Psoas muscle (tissue), 8 donors: Measurements from ENCODE around the gene ADAMTS6. TPM values are rescaled to one million over a fixed set of nuclear protein-coding genes. Genes with fewer than 3 reads are reported as not detected.

Source experiments
- ATAC-seq, 4 donors: fragments of 200-7000 bp; cut with Tn5 transposase; one replicate each; pipeline ENCODE4 v1.9.1; 2020; ENCODE audit warnings: moderate library complexity in 3 of 4, mild to moderate bottlenecking in 2 of 4
- DNase-seq, 2 donors: peaks; one replicate each; pipeline ENCODE4 v3.0.0-alpha.2; 2020
- H3K27ac ChIP-seq: fragments of 200-600 bp; one replicate; pipeline ENCODE4 v1.8.0; 2022
- H3K27me3 ChIP-seq, 3 donors: fragments of 200-600 bp in 1 of 3; one replicate each; pipeline versions ENCODE4 v1.6.1 to v1.8.0; 2013 to 2022; ENCODE audit warnings: low read length in 2 of 3, mild to moderate bottlenecking in 2 of 3, moderate library complexity in 1 of 3; ENCODE audit not compliant: insufficient read depth in 3 of 3
- H3K36me3 ChIP-seq, 2 donors: fragments of 200-600 bp in 1 of 2; one replicate each; pipeline versions ENCODE4 v1.6.1 to v1.8.0; 2013 to 2022; ENCODE audit warnings: low read depth in 1 of 2, mild to moderate bottlenecking in 1 of 2, moderate library complexity in 1 of 2; ENCODE audit not compliant: insufficient read depth in 1 of 2
- H3K4me1 ChIP-seq: fragments of 200-600 bp; one replicate; pipeline ENCODE4 v1.8.0; 2022
- H3K4me3 ChIP-seq: fragments of 200-600 bp; one replicate; pipeline ENCODE4 v1.8.0; 2022; ENCODE audit warnings: mild to moderate bottlenecking
- H3K9me3 ChIP-seq: fragments of 200-600 bp; one replicate; pipeline ENCODE4 v1.8.0; 2022
- CTCF ChIP-seq: fragments of 200-600 bp; IDR thresholded peaks from one replicate; pipeline ENCODE4 v1.8.0; 2022; ENCODE audit warnings: antibody characterized with exemption
- WGBS, 3 donors: extraction: QIAGEN DNeasy Blood & Tissue Kit; methylation state at CpG; one replicate each; pipeline versions ENCODE4 v1.1.6 to v1.1.7; 2013; 5-methylcytosine and 5-hydroxymethylcytosine counted together
- intact Hi-C, 2 donors: fragments of 100-400 bp; cut with DNase I; formaldehyde crosslinking; loops; one replicate each; pipeline versions ENCODE4 v1.11.0 to v1.14.2; 2022
- polyA plus RNA-seq, 3 donors: library from polyadenylated mRNA; stranded (reverse); fragments of 200-250 nt; gene quantifications; one replicate each; pipeline ENCODE4 v1.2.3, GENCODE V29; 2013
- total RNA-seq, 4 donors: library from RNA; stranded (reverse); fragmentation: NEBNext Ultra II Directional in 2 of 4; extraction: Animal tissue kit (Norgen Biotek cat#: 25700) in 2 of 4; gene quantifications; one replicate each; pipeline versions ENCODE4 v1.2.1 to v1.2.4, GENCODE V29; 2021 to 2023
- donor health status: healthy with polysubstance abuse.
- donor health status: DM: no; HTN: no; CAD: no; lungs with moderate emphysema.
- donor health status: Bipolar disorder and iron deficiency.
- donor health status: healthy.
- donor health status: DM: yes; HTN: yes; CAD: no.
- donor health status: DM: no; HTN: no; CAD: no.
- donor health status: DM: no; HTN: no; CAD: no.
- donor health status: DM: yes; HTN: yes; CAD: no.

The ADAMTS6 gene
- total and polyA plus RNA-seq, 7 donors: 0.06 to 0.59 (median 0.24) TPM

GRCh38 chr5:65171645-65172044 is 310.1 kb downstream of the ADAMTS6 start:
- DNase-seq (no peak), ATAC-seq (no peak)
- 63 to 81% (median 67%) methylated on average over 4 of the region's 4 CpGs for WGBS, 3 donors
- Histone ChIP-seq H3K9me3 (no peaks in the 10 kb centered on the region), H3K4me1 (no peaks in the 10 kb centered on the region), H3K27me3 (no peaks in the 10 kb centered on the region), H3K36me3 (no peaks in the 10 kb centered on the region), H3K4me3 (no peak overlapping the region), H3K27ac (no peak overlapping the region)
- no peak for TF ChIP-seq CTCF
- intact Hi-C loops: no loop called here

GRCh38 chr5:65163698-65164097 is 318.0 kb downstream of the ADAMTS6 start:
- Histone ChIP-seq H3K4me1 (no peaks in the 10 kb centered on the region), H3K36me3 (no peaks in the 10 kb centered on the region), H3K4me3 (no peak overlapping the region), H3K27me3 (no peaks in the 10 kb centered on the region), H3K9me3 (no peaks in the 10 kb centered on the region), H3K27ac (no peak overlapping the region)
- no peak for DNase-seq
- no peak for TF ChIP-seq CTCF
- intact Hi-C loops: no loop called here
- ATAC-seq: no peak
- 89 to 94% (median 92%) methylated on average over 10 of the region's 10 CpGs for WGBS, 3 donors

- no peak for TF ChIP-seq CTCF
- no peaks in the 10 kb centered on the region for H3K27me3 ChIP-seq
- H3K4me1 ChIP-seq: no peaks in the 10 kb centered on the region
- 86 to 96% (median 95%) methylated on average over 1 of the region's 1 CpG for WGBS, 3 donors
- ATAC-seq (no peak), DNase-seq (no peak)
- intact Hi-C loops: no loop called here
- H3K4me3 ChIP-seq: no peak overlapping the region
- H3K36me3 ChIP-seq: no peaks in the 10 kb centered on the region
- no peaks in the 10 kb centered on the region for H3K9me3 ChIP-seq
- H3K27ac ChIP-seq: no peak overlapping the region
Observed at GRCh38 chr5:65161655-65162054, 320.1 kb downstream of the ADAMTS6 start.

GRCh38 chr5:65157906-65158603 is 323.7 kb downstream of the ADAMTS6 start:
- H3K27ac ChIP-seq: no peak overlapping the region
- DNase-seq (no peak), ATAC-seq (no peak)
- H3K4me3 ChIP-seq: no peak overlapping the region
- no peaks in the 10 kb centered on the region for H3K4me1 ChIP-seq
- H3K36me3 ChIP-seq: no peaks in the 10 kb centered on the region
- intact Hi-C loops: no loop called here
- H3K27me3 ChIP-seq: no peaks in the 10 kb centered on the region
- 47 to 54% (median 50%) methylated on average over 4 of the region's 4 CpGs for WGBS, 3 donors
- TF ChIP-seq CTCF: no peak
- H3K9me3 ChIP-seq: no peaks in the 10 kb centered on the region

GRCh38 chr5:65156933-65157332 is 324.8 kb downstream of the ADAMTS6 start:
- H3K36me3 ChIP-seq: no peaks in the 10 kb centered on the region
- H3K27ac ChIP-seq: no peak overlapping the region
- H3K27me3 ChIP-seq: no peaks in the 10 kb centered on the region
- no peak for TF ChIP-seq CTCF
- no peak overlapping the region for H3K4me3 ChIP-seq
- intact Hi-C loops: no loop called here
- 30 to 44% (median 34%) methylated on average over 2 of the region's 2 CpGs for WGBS, 3 donors
- H3K9me3 ChIP-seq: no peaks in the 10 kb centered on the region
- no peak for ATAC-seq
- no peak for DNase-seq
- H3K4me1 ChIP-seq: no peaks in the 10 kb centered on the region
